GM23338 (cell line): ENCODE measurements around the gene SPPL2C. TPM values are rescaled to one million over a fixed set of nuclear protein-coding genes. Genes with fewer than 3 reads are reported as not detected.

Experiments
- ATAC-seq: fragments of 200-7000 bp; cut with Tn5 transposase; 3 replicates; pipeline ENCODE4 v1.9.1; 2020
- DNase-seq: peaks from one replicate; pipeline ENCODE4 v3.0.0-alpha.2; 2015; ENCODE audit warnings: low spot score
- H2AFZ ChIP-seq: fragments of 200-600 bp; sonication (generic); 2 replicates; pipeline ENCODE4 v1.8.0; 2016; ENCODE audit warnings: antibody characterized with exemption, mild to moderate bottlenecking, moderate library complexity
- H3F3A ChIP-seq: fragments of 200-600 bp; sonication (generic); replicated peaks from 2 replicates; pipeline ENCODE4 v1.8.0; 2017; ENCODE audit warnings: antibody characterized with exemption, mixed run types, low read depth
- H3K27ac ChIP-seq: fragments of 200-600 bp; sonication (generic); 2 replicates; pipeline ENCODE4 v1.6.1; 2016; ENCODE audit warnings: low read depth
- H3K27me3 ChIP-seq: fragments of 200-600 bp; sonication (generic); 2 replicates; pipeline ENCODE4 v1.8.0; 2016; ENCODE audit warnings: mild to moderate bottlenecking, mixed run types, moderate library complexity; ENCODE audit not compliant: insufficient read depth
- H3K36me3 ChIP-seq: fragments of 200-600 bp; sonication (generic); 2 replicates; pipeline ENCODE4 v1.8.0; 2016; ENCODE audit warnings: mild to moderate bottlenecking; ENCODE audit not compliant: insufficient read depth
- H3K4me1 ChIP-seq: fragments of 200-600 bp; sonication (generic); 2 replicates; pipeline ENCODE4 v1.8.0; 2016; ENCODE audit warnings: mild to moderate bottlenecking, moderate library complexity; ENCODE audit not compliant: insufficient read depth
- H3K4me2 ChIP-seq: fragments of 200-600 bp; sonication (generic); 2 replicates; pipeline ENCODE4 v1.7.1; 2017; ENCODE audit warnings: mixed run types
- H3K4me3 ChIP-seq: fragments of 200-600 bp; sonication (generic); 2 replicates; pipeline ENCODE4 v1.6.1; 2016; ENCODE audit warnings: mixed run types
- H3K79me2 ChIP-seq: fragments of 200-600 bp; sonication (generic); replicated peaks from 2 replicates; pipeline ENCODE4 v1.8.0; 2017; ENCODE audit warnings: mild to moderate bottlenecking; ENCODE audit not compliant: insufficient read depth
- H3K9me2 ChIP-seq: fragments of 200-600 bp; sonication (generic); 2 replicates; pipeline ENCODE4 v1.8.0; 2017; ENCODE audit not compliant: insufficient read depth
- H4K20me1 ChIP-seq: fragments of 200-600 bp; sonication (generic); replicated peaks from 2 replicates; pipeline ENCODE4 v1.8.0; 2017; ENCODE audit warnings: mild to moderate bottlenecking; ENCODE audit not compliant: insufficient read depth
- H3K27ac Mint-ChIP-seq: 2 replicates; pipeline ENCODE4 v1.8.0; 2020; ENCODE audit warnings: inconsistent platforms, mild to moderate bottlenecking, moderate library complexity, mixed read lengths
- H3K27me3 Mint-ChIP-seq: 3 replicates; pipeline ENCODE4 v1.8.0; 2022; ENCODE audit warnings: low read depth, mild to moderate bottlenecking, moderate library complexity, mixed read lengths, inconsistent platforms; ENCODE audit not compliant: insufficient read depth, poor library complexity
- H3K36me3 Mint-ChIP-seq: 3 replicates; pipeline ENCODE4 v1.8.0; 2021; ENCODE audit warnings: low read depth, mild to moderate bottlenecking, inconsistent platforms, moderate library complexity, mixed read lengths
- H3K4me1 Mint-ChIP-seq: 3 replicates; pipeline ENCODE4 v1.8.0; 2020; ENCODE audit warnings: mild to moderate bottlenecking, inconsistent platforms, mixed read lengths
- H3K4me3 Mint-ChIP-seq: 3 replicates; pipeline ENCODE4 v1.8.0; 2021; ENCODE audit warnings: moderate library complexity, mild to moderate bottlenecking, inconsistent platforms, mixed read lengths
- H3K9me3 Mint-ChIP-seq: 3 replicates; pipeline ENCODE4 v1.8.0; 2020; ENCODE audit warnings: moderate library complexity, mild to moderate bottlenecking, inconsistent platforms, mixed read lengths
- CREB1 ChIP-seq: fragments of 250-450 bp; sonication (Bioruptor Pico); IDR thresholded peaks from 2 replicates; pipeline ENCODE4 v1.5.0; 2020; ENCODE audit warnings: low read depth, mild to moderate bottlenecking, moderate library complexity
- CTCF ChIP-seq, 2 experiments: fragments of 200-600 bp in 1 of 2; sonication (generic) in 1 of 2; conservative IDR thresholded peaks; 2 replicates each; pipeline versions ENCODE4 v1.5.1 to v1.6.1; 2016 to 2017; ENCODE audit warnings: antibody characterized with exemption in 2 of 2, low read depth in 2 of 2, mild to moderate bottlenecking in 2 of 2, moderate library complexity in 1 of 2
- EZH2phosphoT487 ChIP-seq: fragments of 200-600 bp; sonication (generic); IDR thresholded peaks from one replicate; pipeline ENCODE4 v1.8.1; 2018; ENCODE audit warnings: antibody characterized with exemption; ENCODE audit not compliant: unreplicated experiment
- NANOG ChIP-seq: IDR thresholded peaks from 2 replicates; pipeline ENCODE4 v1.6.1; 2016; ENCODE audit warnings: antibody characterized with exemption, borderline replicate concordance
- ZNF331 ChIP-seq: fragments of 250-450 bp; sonication (Bioruptor Pico); IDR thresholded peaks from 2 replicates; pipeline ENCODE4 v1.5.0; 2020; ENCODE audit warnings: low read depth, mild to moderate bottlenecking, moderate library complexity
- ZNF462 ChIP-seq: fragments of 250-450 bp; sonication (Bioruptor Pico); IDR thresholded peaks from 2 replicates; pipeline ENCODE4 v1.5.0; 2020; ENCODE audit warnings: mild to moderate bottlenecking, moderate library complexity
- polyA plus RNA-seq: library from polyadenylated mRNA; unstranded; fragments of >200 nt; fragmentation: Nextera tagmentation; extraction: Ambion mirVana; gene quantifications from 2 replicates; pipeline ENCODE4 v1.2.1, GENCODE V29; 2016
- total RNA-seq: library from RNA; depleted of rRNA; stranded (reverse); fragments of >200 nt; shearing (Covaris generic); gene quantifications from 2 replicates; pipeline ENCODE4 v1.2.3, GENCODE V29; 2014
- TF ChIP-seq, protein P1 (sequence below): IDR thresholded peaks from 2 replicates; pipeline ENCODE4 v1.6.1; 2016; ENCODE audit warnings: antibody characterized with exemption

SPPL2C gene
- total and polyA plus RNA-seq, 2 experiments from 2014 or later = 0.14 TPM; not detected in 1

DNA sequence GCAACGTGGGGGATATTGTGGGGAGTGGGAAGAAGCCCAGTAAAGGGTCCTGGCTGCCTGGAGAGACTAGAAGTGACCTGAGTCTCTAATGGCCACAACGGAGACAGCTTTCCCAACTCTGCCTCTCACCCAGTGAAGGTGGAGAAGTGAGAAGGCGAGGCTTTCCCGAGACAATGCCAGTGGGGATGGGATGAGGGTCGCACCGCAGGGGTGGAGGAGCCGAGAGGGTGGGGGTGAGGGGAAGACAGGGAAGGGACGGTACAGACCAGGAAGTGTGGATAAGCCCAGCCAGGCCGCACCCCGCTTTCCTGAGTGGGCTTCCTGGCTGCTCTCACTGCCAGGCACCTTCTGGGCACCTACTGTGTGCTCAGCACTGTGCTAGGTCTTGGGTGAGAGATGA is 7.5 kb upstream of the SPPL2C start:
- Histone ChIP-seq H2AFZ (no peak overlapping the region), H3K9me2 (no peaks in the 10 kb centered on the region), H3K4me3 (no peak overlapping the region), H3K27me3 (no peaks in the 10 kb centered on the region), H3K36me3 (no peaks in the 10 kb centered on the region), H3F3A (no peaks in the 10 kb centered on the region), H4K20me1 (no peaks in the 10 kb centered on the region), H3K27ac (no peak overlapping the region), H3K79me2 (no peaks in the 10 kb centered on the region), H3K4me2 (no peak overlapping the region), H3K4me1 (no peaks in the 10 kb centered on the region)
- no peak overlapping the region for H3K4me3 Mint-ChIP-seq
- TF ChIP-seq CREB1 (CRISPR knock-in tag) (no peak), CTCF (conservative IDR thresholded peaks at IDR 0.05; ENCODE audit: low read depth in 2 of 2) (no peak), ZNF331 (no peak), EZH2phosphoT487 (no peak)
- TF ChIP-seq, protein P1, sequence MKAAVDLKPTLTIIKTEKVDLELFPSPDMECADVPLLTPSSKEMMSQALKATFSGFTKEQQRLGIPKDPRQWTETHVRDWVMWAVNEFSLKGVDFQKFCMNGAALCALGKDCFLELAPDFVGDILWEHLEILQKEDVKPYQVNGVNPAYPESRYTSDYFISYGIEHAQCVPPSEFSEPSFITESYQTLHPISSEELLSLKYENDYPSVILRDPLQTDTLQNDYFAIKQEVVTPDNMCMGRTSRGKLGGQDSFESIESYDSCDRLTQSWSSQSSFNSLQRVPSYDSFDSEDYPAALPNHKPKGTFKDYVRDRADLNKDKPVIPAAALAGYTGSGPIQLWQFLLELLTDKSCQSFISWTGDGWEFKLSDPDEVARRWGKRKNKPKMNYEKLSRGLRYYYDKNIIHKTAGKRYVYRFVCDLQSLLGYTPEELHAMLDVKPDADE = no peak
- no peaks in the 10 kb centered on the region; the same call in 2 of the 3 replicates for H3K4me1 Mint-ChIP-seq
- ATAC-seq (no peak), DNase-seq (no peak)
- peaks cover 11% of the 10 kb centered on the region for H3K27me3 Mint-ChIP-seq
- no peaks in the 10 kb centered on the region for H3K36me3 Mint-ChIP-seq
- H3K27ac Mint-ChIP-seq = no peak overlapping the region
- H3K9me3 Mint-ChIP-seq = no peaks in the 10 kb centered on the region

DNA sequence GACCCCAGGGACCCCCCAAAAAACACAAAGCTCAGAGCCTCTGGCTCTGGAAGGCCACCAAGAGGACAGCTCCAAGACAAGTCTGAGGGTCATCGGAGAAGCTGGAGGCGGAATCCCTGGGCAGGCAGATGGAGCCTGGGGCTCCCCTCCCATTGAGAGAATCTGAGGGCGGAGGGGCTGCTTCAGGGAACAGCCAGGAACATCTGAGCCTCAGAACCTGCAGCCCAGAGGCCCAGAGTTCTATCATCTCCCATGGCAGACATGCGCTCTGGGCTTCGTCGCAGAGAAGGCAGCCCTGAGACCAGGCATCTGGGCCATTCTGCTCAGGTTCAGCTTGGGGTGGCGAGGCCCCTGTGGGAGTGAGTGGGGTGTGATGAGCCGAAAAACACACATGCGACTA is 7.1 kb upstream of the SPPL2C start:
- Histone ChIP-seq H3K9me2 (no peaks in the 10 kb centered on the region), H3K27ac (no peak overlapping the region), H2AFZ (no peak overlapping the region), H3K4me1 (no peaks in the 10 kb centered on the region), H3F3A (no peaks in the 10 kb centered on the region), H3K36me3 (no peaks in the 10 kb centered on the region), H3K27me3 (no peaks in the 10 kb centered on the region), H4K20me1 (no peaks in the 10 kb centered on the region), H3K4me2 (no peak overlapping the region), H3K79me2 (no peaks in the 10 kb centered on the region), H3K4me3 (no peak overlapping the region)
- Mint-ChIP-seq H3K4me1 (no peaks in the 10 kb centered on the region; the same call in 2 of the 3 replicates), H3K4me3 (no peak overlapping the region), H3K9me3 (no peaks in the 10 kb centered on the region), H3K27me3 (peaks cover 11% of the 10 kb centered on the region), H3K36me3 (no peaks in the 10 kb centered on the region), H3K27ac (no peak overlapping the region)
- DNase-seq = no peak
- ATAC-seq = no peak
- TF ChIP-seq NANOG = no peak
- no peak for TF ChIP-seq ZNF462 (CRISPR knock-in tag)
- no peak for TF ChIP-seq ZNF331
- no peak for TF ChIP-seq CTCF (conservative IDR thresholded peaks at IDR 0.05; ENCODE audit: low read depth in 2 of 2)
- TF ChIP-seq CREB1 (CRISPR knock-in tag) = no peak
